ENCODE results near the gene CRIM1. TPM values are rescaled to one million over a fixed set of nuclear protein-coding genes. Genes with fewer than 3 reads are reported as not detected.

CRIM1 gene
- total and polyA plus RNA-seq, 2 experiments from 2014 or later: 10.5 to 36.4 TPM

GRCh38 chr2:36464006-36464721, 108.6 kb downstream of the CRIM1 start (continued):
- TF ChIP-seq CTCF (conservative IDR thresholded peaks at IDR 0.05; ENCODE audit: low read depth in 2 of 2) (no peak), NANOG (IDR thresholded peaks at IDR 0.05; ENCODE audit: borderline replicate concordance) (no peak), ZNF331 (CRISPR knock-in tag; IDR thresholded peaks at IDR 0.05; ENCODE audit: low read depth) (no peak)

GRCh38 chr2:36466135-36466534, 110.6 kb downstream of the CRIM1 start:
- no peaks in the 10 kb centered on the region for H3K27me3 ChIP-seq (ENCODE audit: insufficient read depth)
- no peak for DNase-seq (ENCODE audit: low spot score)
- H3F3A ChIP-seq (replicated peaks; ENCODE audit: low read depth): no peaks in the 10 kb centered on the region
- H3K9me2 ChIP-seq (ENCODE audit: insufficient read depth): no peaks in the 10 kb centered on the region
- H3K79me2 ChIP-seq (replicated peaks; ENCODE audit: insufficient read depth): peaks cover 23% of the 10 kb centered on the region
- no peaks in the 10 kb centered on the region for H3K27me3 Mint-ChIP-seq (ENCODE audit: insufficient read depth, low read depth, poor library complexity)
- H3K4me3 ChIP-seq: no peak overlapping the region
- no peaks in the 10 kb centered on the region for H3K9me3 Mint-ChIP-seq
- peaks cover 40% of the 10 kb centered on the region for H3K4me1 ChIP-seq (ENCODE audit: insufficient read depth)
- no peak overlapping the region for H2AFZ ChIP-seq
- H3K27ac Mint-ChIP-seq: no peak overlapping the region
- H3K36me3 ChIP-seq (ENCODE audit: insufficient read depth): no peaks in the 10 kb centered on the region
- no peak for ATAC-seq
- H3K36me3 Mint-ChIP-seq (ENCODE audit: low read depth): peaks cover 33% of the 10 kb centered on the region
- peaks cover 19% of the 10 kb centered on the region for H3K4me1 Mint-ChIP-seq
- H4K20me1 ChIP-seq (replicated peaks; ENCODE audit: insufficient read depth): no peaks in the 10 kb centered on the region
- no peak overlapping the region for H3K4me3 Mint-ChIP-seq
- no peak overlapping the region for H3K4me2 ChIP-seq
- no peak overlapping the region for H3K27ac ChIP-seq (ENCODE audit: low read depth)
- TF ChIP-seq CTCF (conservative IDR thresholded peaks at IDR 0.05; ENCODE audit: low read depth in 2 of 2) (no peak), JUNB (IDR thresholded peaks at IDR 0.05; ENCODE audit: unreplicated experiment) (no peak), NANOG (IDR thresholded peaks at IDR 0.05; ENCODE audit: borderline replicate concordance) (no peak), EZH2 (IDR thresholded peaks at IDR 0.05; ENCODE audit: low read depth, unreplicated experiment) (no peak), EZH2phosphoT487 (IDR thresholded peaks at IDR 0.05; ENCODE audit: unreplicated experiment) (no peak), STAT1 (IDR thresholded peaks at IDR 0.05; ENCODE audit: unreplicated experiment) (no peak), POLR2AphosphoS5 (IDR thresholded peaks at IDR 0.05; ENCODE audit: low read depth) (no peak), CREB1 (CRISPR knock-in tag; IDR thresholded peaks at IDR 0.05; ENCODE audit: low read depth) (no peak), ZNF114 (CRISPR knock-in tag; IDR thresholded peaks at IDR 0.05) (no peak), ETS1 (IDR thresholded peaks at IDR 0.05) (no peak), ZNF331 (CRISPR knock-in tag; IDR thresholded peaks at IDR 0.05; ENCODE audit: low read depth) (no peak)
- TF ChIP-seq, protein P1, sequence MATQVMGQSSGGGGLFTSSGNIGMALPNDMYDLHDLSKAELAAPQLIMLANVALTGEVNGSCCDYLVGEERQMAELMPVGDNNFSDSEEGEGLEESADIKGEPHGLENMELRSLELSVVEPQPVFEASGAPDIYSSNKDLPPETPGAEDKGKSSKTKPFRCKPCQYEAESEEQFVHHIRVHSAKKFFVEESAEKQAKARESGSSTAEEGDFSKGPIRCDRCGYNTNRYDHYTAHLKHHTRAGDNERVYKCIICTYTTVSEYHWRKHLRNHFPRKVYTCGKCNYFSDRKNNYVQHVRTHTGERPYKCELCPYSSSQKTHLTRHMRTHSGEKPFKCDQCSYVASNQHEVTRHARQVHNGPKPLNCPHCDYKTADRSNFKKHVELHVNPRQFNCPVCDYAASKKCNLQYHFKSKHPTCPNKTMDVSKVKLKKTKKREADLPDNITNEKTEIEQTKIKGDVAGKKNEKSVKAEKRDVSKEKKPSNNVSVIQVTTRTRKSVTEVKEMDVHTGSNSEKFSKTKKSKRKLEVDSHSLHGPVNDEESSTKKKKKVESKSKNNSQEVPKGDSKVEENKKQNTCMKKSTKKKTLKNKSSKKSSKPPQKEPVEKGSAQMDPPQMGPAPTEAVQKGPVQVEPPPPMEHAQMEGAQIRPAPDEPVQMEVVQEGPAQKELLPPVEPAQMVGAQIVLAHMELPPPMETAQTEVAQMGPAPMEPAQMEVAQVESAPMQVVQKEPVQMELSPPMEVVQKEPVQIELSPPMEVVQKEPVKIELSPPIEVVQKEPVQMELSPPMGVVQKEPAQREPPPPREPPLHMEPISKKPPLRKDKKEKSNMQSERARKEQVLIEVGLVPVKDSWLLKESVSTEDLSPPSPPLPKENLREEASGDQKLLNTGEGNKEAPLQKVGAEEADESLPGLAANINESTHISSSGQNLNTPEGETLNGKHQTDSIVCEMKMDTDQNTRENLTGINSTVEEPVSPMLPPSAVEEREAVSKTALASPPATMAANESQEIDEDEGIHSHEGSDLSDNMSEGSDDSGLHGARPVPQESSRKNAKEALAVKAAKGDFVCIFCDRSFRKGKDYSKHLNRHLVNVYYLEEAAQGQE (IDR thresholded peaks at IDR 0.05; ENCODE audit: unreplicated experiment): no peak
